H1 (cell line): ENCODE results near the gene USP37. TPM values are rescaled to one million over a fixed set of nuclear protein-coding genes. Genes with fewer than 3 reads are reported as not detected.

Experiments
- CTCF ChIA-PET: fragments of 300-600 bp; sonication (Branson Sonifier 250); formaldehyde crosslinking; loops from one replicate; lab custom pipeline; 2021; ENCODE audit not compliant: partially characterized antibody; lab: Charles Lee
- POLR2A ChIA-PET: fragments of 300-600 bp; sonication (Branson Sonifier 250); formaldehyde crosslinking; loops from one replicate; lab custom pipeline; 2021; ENCODE audit warnings: inconsistent platforms; ENCODE audit not compliant: partially characterized antibody; lab: Charles Lee
- DNase-seq, 2 experiments: peaks; one replicate each; pipeline versions ENCODE4 v3.0.0 to v3.0.0-alpha.2; 2010 to 2022; ENCODE audit warnings: low spot score in 2 of 2, low read depth in 1 of 2, mixed read lengths in 1 of 2
- FAIRE-seq: peaks from 2 replicates; lab custom pipeline; 2011; peaks lifted over from hg19 to GRCh38; lab: Jason Lieb, UNC
- H2AFZ ChIP-seq: 2 replicates; pipeline ENCODE4 v1.8.1; 2012; ENCODE audit warnings: low read length, inconsistent platforms
- H2AK5ac ChIP-seq: 2 replicates; pipeline ENCODE4 v1.6.1; 2013; ENCODE audit warnings: low read depth, low read length
- H2BK120ac ChIP-seq: replicated peaks from 2 replicates; pipeline ENCODE3; 2013; ENCODE audit warnings: low read depth, low read length, inconsistent platforms
- H2BK12ac ChIP-seq: 2 replicates; pipeline ENCODE4 v1.6.1; 2013; ENCODE audit warnings: low read depth, low read length
- H2BK15ac ChIP-seq: 2 replicates; pipeline ENCODE4 v1.6.1; 2013; ENCODE audit warnings: low read length
- H2BK20ac ChIP-seq: 2 replicates; pipeline ENCODE4 v1.6.1; 2013; ENCODE audit warnings: low read length
- H2BK5ac ChIP-seq: 2 replicates; pipeline ENCODE4 v1.6.1; 2013; ENCODE audit warnings: low read depth, low read length
- H3K14ac ChIP-seq: 2 replicates; pipeline ENCODE4 v1.6.1; 2013; ENCODE audit warnings: inconsistent platforms; ENCODE audit not compliant: insufficient read length
- H3K18ac ChIP-seq: 2 replicates; pipeline ENCODE4 v1.6.1; 2013; ENCODE audit warnings: low read length; ENCODE audit errors: extremely low read depth
- H3K23ac ChIP-seq: 2 replicates; pipeline ENCODE4 v1.6.1; 2013; ENCODE audit warnings: inconsistent platforms; ENCODE audit not compliant: insufficient read length
- H3K23me2 ChIP-seq: 2 replicates; pipeline ENCODE4 v1.6.1; 2013; ENCODE audit warnings: low read depth, low read length
- H3K27ac ChIP-seq: 2 replicates; pipeline ENCODE4 v1.6.1; 2011; ENCODE audit warnings: low read depth, low read length, inconsistent platforms
- H3K27me3 ChIP-seq, 4 experiments: replicated peaks in 1 of 4; 1 replicate in 1 of 4; 2 replicates in 3 of 4; pipeline versions ENCODE4 v1.6.1 to v1.8.1; 2011 to 2013; ENCODE audit warnings: low read length in 3 of 4, mild to moderate bottlenecking in 3 of 4, inconsistent platforms in 2 of 4, mixed read lengths in 2 of 4, moderate library complexity in 1 of 4; ENCODE audit not compliant: control insufficient read depth in 3 of 4, insufficient read depth in 3 of 4; ENCODE audit errors: extremely low read depth in 1 of 4
- H3K36me3 ChIP-seq, 4 experiments: 2 replicates each; pipeline versions ENCODE4 v1.6.1 to v1.8.1; 2011 to 2013; ENCODE audit warnings: mild to moderate bottlenecking in 4 of 4, low read length in 3 of 4, moderate library complexity in 2 of 4, control low read depth in 1 of 4, inconsistent platforms in 1 of 4; ENCODE audit not compliant: insufficient read depth in 4 of 4, control insufficient read depth in 2 of 4
- H3K4ac ChIP-seq: replicated peaks from 2 replicates; pipeline ENCODE3; 2013; ENCODE audit warnings: low read length, low read depth, mixed read lengths, inconsistent platforms; ENCODE audit not compliant: insufficient read length
- H3K4me1 ChIP-seq, 4 experiments: replicated peaks in 1 of 4; 1 replicate in 1 of 4; 2 replicates in 3 of 4; pipeline versions ENCODE4 v1.6.1 to v1.8.1; 2011 to 2013; ENCODE audit warnings: low read length in 3 of 4, inconsistent platforms in 2 of 4, mixed read lengths in 1 of 4; ENCODE audit not compliant: insufficient read depth in 4 of 4, control insufficient read depth in 3 of 4
- H3K4me2 ChIP-seq, 2 experiments: 2 replicates each; pipeline versions ENCODE4 v1.6.1 to v1.8.1; 2011 to 2013; ENCODE audit warnings: low read depth in 2 of 2, low read length in 2 of 2, control low read depth in 1 of 2, inconsistent platforms in 1 of 2, mild to moderate bottlenecking in 1 of 2; ENCODE audit not compliant: insufficient read depth in 1 of 2
- H3K4me3 ChIP-seq, 4 experiments: fragments of 200-600, 300-600 bp in 1 of 4; sonication (generic), shearing (Covaris generic), sonication (Bioruptor Twin) in 1 of 4; 2 replicates each; pipeline versions ENCODE4 v1.5.1 to v1.8.1; 2011 to 2016; ENCODE audit warnings: low read length in 4 of 4, low read depth in 3 of 4, control low read depth in 2 of 4, inconsistent platforms in 2 of 4, mild to moderate bottlenecking in 2 of 4, mixed read lengths in 1 of 4, moderate library complexity in 1 of 4; ENCODE audit not compliant: insufficient read depth in 2 of 4; ENCODE audit errors: extremely low read depth in 1 of 4
- H3K56ac ChIP-seq: replicated peaks from 2 replicates; pipeline ENCODE3; 2013; ENCODE audit warnings: low read depth, mild to moderate bottlenecking, mixed read lengths, low read length, inconsistent platforms; ENCODE audit not compliant: insufficient read length
- H3K79me1 ChIP-seq: 2 replicates; pipeline ENCODE4 v1.6.1; 2013; ENCODE audit warnings: low read depth, low read length, control low read depth
- H3K79me2 ChIP-seq, 2 experiments: 2 replicates each; pipeline versions ENCODE4 v1.6.1 to v1.8.1; 2012 to 2013; ENCODE audit warnings: low read length in 2 of 2, mild to moderate bottlenecking in 2 of 2, inconsistent platforms in 1 of 2; ENCODE audit not compliant: insufficient read depth in 2 of 2, control insufficient read depth in 1 of 2
- H3K9ac ChIP-seq, 4 experiments: replicated peaks in 1 of 4; 1 replicate in 1 of 4; 2 replicates in 3 of 4; pipeline versions ENCODE4 v1.6.1 to v1.8.1; 2011 to 2013; ENCODE audit warnings: low read depth in 3 of 4, low read length in 3 of 4, control low read depth in 2 of 4, mild to moderate bottlenecking in 2 of 4, moderate library complexity in 2 of 4, inconsistent platforms in 1 of 4; ENCODE audit errors: extremely low read depth in 1 of 4
- H3K9me3 ChIP-seq, 2 experiments: 2 replicates each; pipeline versions ENCODE4 v1.6.1 to v1.8.1; 2012 to 2013; ENCODE audit warnings: mild to moderate bottlenecking in 2 of 2, moderate library complexity in 2 of 2, control low read depth in 1 of 2, inconsistent platforms in 1 of 2, low read depth in 1 of 2, low read length in 1 of 2, mixed read lengths in 1 of 2; ENCODE audit not compliant: insufficient read depth in 2 of 2
- H4K20me1 ChIP-seq, 2 experiments: replicated peaks in 1 of 2; 2 replicates each; pipeline versions ENCODE3 to v1.8.1; 2011 to 2013; ENCODE audit warnings: inconsistent platforms in 2 of 2, low read length in 2 of 2, mild to moderate bottlenecking in 1 of 2; ENCODE audit not compliant: insufficient read depth in 2 of 2, control insufficient read depth in 1 of 2
- H4K5ac ChIP-seq: 2 replicates; pipeline ENCODE4 v1.6.1; 2013; ENCODE audit warnings: low read length, low read depth, mixed read lengths, inconsistent platforms; ENCODE audit not compliant: insufficient read length
- H4K8ac ChIP-seq: 2 replicates; pipeline ENCODE4 v1.8.0; 2013; ENCODE audit warnings: mild to moderate bottlenecking, moderate library complexity, low read length, inconsistent platforms; ENCODE audit not compliant: insufficient read depth; ENCODE audit errors: extremely low read depth
- H4K91ac ChIP-seq: replicated peaks from 2 replicates; pipeline ENCODE3; 2013; ENCODE audit warnings: low read length, mixed read lengths, inconsistent platforms; ENCODE audit not compliant: insufficient read length
- CBX5 ChIP-seq: fragments of 300-800, 300-1000 bp; sonication (generic); IDR thresholded peaks from 2 replicates; pipeline ENCODE4 v1.7.1; 2016; ENCODE audit warnings: antibody characterized with exemption, low read length, low read depth
- CHD1 ChIP-seq: IDR thresholded peaks from 2 replicates; pipeline ENCODE4 v1.6.1; 2012; ENCODE audit warnings: low read depth, low read length, improper control_type of control experiment
- EGR1 ChIP-seq: IDR thresholded peaks from 2 replicates; pipeline ENCODE4 v1.6.1; 2011; ENCODE audit warnings: low read depth, low read length, borderline replicate concordance
- EZH2 ChIP-seq: fragments of 200-600 bp; sonication (generic); IDR thresholded peaks from 2 replicates; pipeline ENCODE4 v1.7.1; 2012; ENCODE audit warnings: low read depth, mild to moderate bottlenecking, moderate library complexity, low read length, inconsistent platforms; ENCODE audit not compliant: severe bottlenecking
- HDAC6 ChIP-seq: IDR thresholded peaks from one replicate; pipeline ENCODE4 v1.7.1; 2012; ENCODE audit warnings: low read depth, mild to moderate bottlenecking, inconsistent platforms, low read length, moderate library complexity
- WGBS, 2 experiments: shearing (Covaris generic) in 1 of 2; methylation state at CpG; one replicate each; pipeline versions ENCODE4 v1.1.6 to v1.1.7; 2013 to 2015; ENCODE audit warnings: low lambda C conversion rate in 2 of 2, mixed read lengths in 2 of 2, inconsistent platforms in 1 of 2, low coverage in 1 of 2, missing lambda C conversion rate in 1 of 2; ENCODE audit not compliant: insufficient replicate concordance in 2 of 2, insufficient coverage in 1 of 2, insufficient read length in 1 of 2; ENCODE audit errors: extremely low coverage in 1 of 2, missing lambda C conversion rate in 1 of 2; 5-methylcytosine and 5-hydroxymethylcytosine counted together
- polyA plus RNA-seq, 7 experiments: library from polyadenylated mRNA; depleted of rRNA in 3 of 7; stranded (reverse) in 5 of 7; unstranded in 2 of 7; fragments of >200 nt in 5 of 7; fragments of 200-250 nt in 2 of 7; gene quantifications; 1 replicate in 5 of 7; 2 replicates in 1 of 7; 4 replicates in 1 of 7; pipeline versions ENCODE4 v1.2.1 to v1.2.3, GENCODE V29; 2011 to 2013; ENCODE audit warnings: missing spikeins in 2 of 7, mixed read lengths in 2 of 7
- total RNA-seq: library from RNA; stranded (reverse); fragmentation: NEBNext Ultra II Directional; extraction: Animal tissue kit (Norgen Biotek cat#: 25700); gene quantifications from 2 replicates; pipeline ENCODE4 v1.2.1, GENCODE V29; 2021

USP37 gene
- total and polyA plus RNA-seq, 2 of the 8 experiments (the other 6 are each of a cell fraction or from before 2014, with no cell fraction given): 3.8 to 29.1 TPM

GRCh38 chr2:218557941-218558340 is 10.2 kb downstream of the USP37 start:
- Histone ChIP-seq H3K79me1 (no peaks in the 10 kb centered on the region), H3K4me2 (no peak overlapping the region), H2BK5ac (no peak overlapping the region), H3K4ac (no peak overlapping the region), H4K91ac (no peak overlapping the region), H3K56ac (no peak overlapping the region), H3K18ac (no peak overlapping the region), H2BK15ac (no peak overlapping the region), H3K27me3 (no peaks in the 10 kb centered on the region), H4K20me1 (peaks cover 1 to 2% of the 10 kb centered on the region in 2 experiments), H3K79me2 (peaks cover 0 to 17% of the 10 kb centered on the region in 2 experiments; a peak in 2 of 4 replicates), H2AK5ac (no peak overlapping the region), H3K4me3 (no peak overlapping the region), H3K9ac (no peak overlapping the region), H2BK20ac (no peak overlapping the region), H4K8ac (no peak overlapping the region), H2BK120ac (no peak overlapping the region), H2AFZ (no peak overlapping the region), H3K14ac (no peak overlapping the region), H3K27ac (no peak overlapping the region), H3K23me2 (no peaks in the 10 kb centered on the region; the same call in 1 of the 2 replicates), H3K9me3 (no peaks in the 10 kb centered on the region), H3K4me1 (peaks cover 0 to 14% (median 0%) of the 10 kb centered on the region in 4 experiments; a peak in 3 of 7 replicates), H2BK12ac (no peak overlapping the region), H4K5ac (no peak overlapping the region), H3K36me3 (peaks cover 3 to 66% (median 26%) of the 10 kb centered on the region in 4 experiments; a peak in 7 of 8 replicates), H3K23ac (no peak overlapping the region)
- WGBS, 2 experiments: 81% methylated on average over 2 of the region's 2 CpGs; no CpG with 5 or more reads in 1 of the 2 experiments
- TF ChIP-seq EGR1: no peak
- TF ChIP-seq CHD1: no peak
- TF ChIP-seq CBX5: no peak
- TF ChIP-seq EZH2: no peak
- TF ChIP-seq HDAC6: no peak
- FAIRE-seq (no peak), DNase-seq (no peak)
- ChIA-PET CTCF (no interaction called here), POLR2A (interaction anchor here (1.2 to 2.3 kb wide), 2 partner anchors 10 to 20 kb away, joined by 3 to 6 read pairs; partner anchors contain the start of gene USP37)
